Fibroblast of upper back skin (primary cell): ENCODE measurements around the gene EFNB2.

Experiments
- DNase-seq: peaks from one replicate; pipeline ENCODE4 v3.0.0-alpha.2; 2013

EFNB2 gene

DNA sequence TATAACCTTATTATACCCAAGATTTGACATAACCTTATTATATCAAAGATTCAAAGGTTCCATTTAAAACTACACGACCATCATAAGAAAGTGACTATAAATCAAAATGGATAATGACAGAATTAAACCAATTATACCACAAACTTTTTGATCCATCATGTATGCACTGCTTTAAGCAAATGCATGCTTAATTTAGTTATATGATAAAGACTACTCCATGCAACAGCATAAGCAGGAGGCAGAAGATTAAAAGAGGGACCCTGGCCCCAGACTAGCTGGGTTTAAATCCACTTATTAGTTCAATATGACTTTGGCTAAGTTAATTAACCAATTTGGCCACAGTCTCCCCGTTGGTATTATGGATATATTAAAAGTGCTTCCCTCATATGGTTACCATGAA is 11.4 kb downstream of the EFNB2 start:
- DNase-seq = no peak

GRCh38 chr13:106523576-106523975 is 11.9 kb downstream of the EFNB2 start:
- peak; percentile 71 for DNase-seq

- DNase-seq = no peak
Observed at GRCh38 chr13:106522898-106523525, 12.4 kb downstream of the EFNB2 start.

GRCh38 chr13:106522112-106522705 is 13.3 kb downstream of the EFNB2 start:
- no peak for DNase-seq

- no peak for DNase-seq
Observed at GRCh38 chr13:106521095-106521799, 14.2 kb downstream of the EFNB2 start.

- peak; percentile 59 for DNase-seq
Observed at GRCh38 chr13:106520251-106521054, 15.0 kb downstream of the EFNB2 start.

DNA sequence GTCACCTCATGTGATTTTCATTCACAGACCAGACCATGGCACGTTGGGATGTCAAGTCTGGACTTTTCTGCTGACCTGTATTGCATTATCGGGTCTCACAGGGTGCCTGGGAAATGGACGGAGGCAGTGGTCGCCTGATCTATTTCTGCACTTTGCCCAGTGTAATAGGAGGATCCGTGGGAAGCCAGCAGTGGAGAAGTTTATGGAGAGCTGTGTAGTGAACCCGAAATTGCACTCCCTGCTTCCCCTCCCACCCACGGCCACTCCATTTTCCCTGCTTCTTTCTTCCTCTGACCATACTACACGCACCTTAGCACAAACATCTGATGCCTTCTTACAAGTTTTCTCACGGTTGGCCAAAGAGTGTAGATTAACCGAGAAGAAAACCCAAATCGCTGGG is 16.9 kb downstream of the EFNB2 start:
- no peak for DNase-seq

GRCh38 chr13:106517109-106517847 is 18.2 kb downstream of the EFNB2 start:
- no peak for DNase-seq

DNA sequence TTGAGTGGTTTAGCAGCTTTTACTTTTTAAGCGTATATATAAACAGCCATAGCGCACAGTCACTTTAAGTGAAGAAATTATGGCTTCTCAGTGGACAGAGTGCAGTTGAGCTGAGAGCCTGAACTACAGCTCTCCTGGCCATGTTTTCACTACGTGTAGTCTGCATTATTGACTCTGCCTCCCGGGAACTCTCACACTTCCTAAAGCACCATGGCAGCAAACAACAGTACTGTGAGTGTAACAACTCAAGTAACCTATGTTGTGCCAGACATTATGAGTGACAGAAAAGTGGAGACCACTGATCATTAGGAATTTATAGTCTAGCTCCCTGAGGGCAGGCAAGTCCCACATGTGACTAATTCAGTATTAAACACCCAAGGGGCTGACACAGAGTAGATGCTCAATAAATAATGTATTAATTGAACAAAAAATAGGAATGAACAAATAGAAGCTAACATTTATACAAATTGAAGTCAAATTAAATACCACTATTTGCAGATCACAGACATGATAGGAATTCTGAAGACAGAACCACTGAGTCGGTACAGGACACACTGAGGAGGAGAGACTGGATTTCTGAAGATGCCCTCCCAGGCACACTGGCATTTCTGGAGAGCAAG is 19.7 kb downstream of the EFNB2 start:
- DNase-seq = no peak

DNA sequence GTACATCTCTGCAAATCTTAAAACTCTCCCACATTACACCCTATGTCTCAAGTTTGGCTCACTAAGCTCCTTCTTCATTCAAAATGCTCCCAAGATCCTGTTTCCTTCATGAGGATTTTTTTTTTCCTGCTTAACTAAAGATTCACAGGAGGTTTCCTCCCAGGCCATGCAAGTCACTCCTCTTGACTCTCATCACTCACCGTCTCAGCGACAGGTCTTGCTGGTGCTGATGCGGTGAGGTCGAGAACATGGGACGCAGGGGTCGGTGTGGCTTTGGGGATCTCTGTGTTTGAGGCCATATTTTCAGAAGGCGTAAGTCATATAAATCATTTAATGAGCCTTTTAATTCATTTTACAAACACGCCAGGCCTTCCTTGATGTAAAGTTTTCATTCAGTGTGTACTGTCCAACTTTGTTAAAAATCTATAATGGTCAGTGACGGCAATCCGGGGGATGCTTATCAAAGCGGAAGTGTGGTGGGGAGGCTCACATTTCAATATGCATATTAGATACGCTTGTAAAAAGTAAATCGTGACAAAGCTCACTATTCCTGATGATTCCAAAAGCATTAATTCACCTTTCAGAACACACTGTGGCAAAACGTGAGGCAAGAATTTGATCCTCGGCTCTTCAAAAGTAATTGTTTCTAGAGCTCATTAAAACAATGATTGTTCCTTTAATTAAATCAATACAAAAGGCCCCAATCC is 20.4 kb downstream of the EFNB2 start:
- no peak for DNase-seq

DNA sequence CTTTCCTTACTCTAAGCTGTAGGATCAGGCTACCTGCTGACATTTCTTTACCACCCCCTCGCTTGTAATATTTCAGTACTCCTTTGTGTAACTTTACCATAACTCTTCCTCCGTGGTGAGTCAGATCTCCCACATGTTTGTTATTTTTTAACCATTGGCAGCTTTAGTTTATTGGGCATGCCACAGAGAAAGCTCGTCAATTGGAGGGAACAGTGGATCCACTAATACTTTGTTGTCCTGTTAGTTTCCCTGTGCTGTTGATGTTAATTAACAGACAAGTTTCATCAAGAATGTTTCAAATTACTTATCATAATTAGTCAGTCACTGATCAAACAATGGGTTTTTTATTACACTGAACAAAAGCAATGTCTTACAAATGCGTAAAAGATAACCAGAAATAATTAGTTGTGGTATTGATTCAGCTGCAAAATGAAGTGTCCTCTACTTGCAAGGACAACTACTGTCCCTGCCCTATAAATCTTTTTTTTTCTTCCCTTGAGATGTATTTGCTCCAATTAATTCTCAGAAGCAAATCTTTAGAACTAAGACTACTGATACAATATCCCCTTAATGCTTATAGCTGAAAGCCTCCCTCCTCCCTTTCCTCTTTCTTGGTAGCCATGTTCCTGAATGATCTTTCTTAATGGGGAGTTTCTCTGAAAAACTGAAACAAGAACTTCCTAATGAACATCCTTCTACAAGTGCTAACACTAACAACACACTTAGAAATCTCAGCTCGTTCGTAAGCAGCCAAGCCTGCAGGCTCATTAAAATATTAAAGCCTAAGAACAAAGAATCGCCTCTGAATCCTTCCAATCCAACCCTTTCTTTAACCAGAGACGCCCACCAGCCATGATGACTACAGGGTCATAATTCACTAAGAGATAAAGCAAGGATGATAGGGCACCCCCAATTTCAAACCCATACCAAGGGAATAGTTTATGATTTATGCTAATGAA is 22.2 kb downstream of the EFNB2 start:
- peak; percentile 57 for DNase-seq

- DNase-seq = peak; percentile 97
Observed at GRCh38 chr13:106507560-106508274, 27.7 kb downstream of the EFNB2 start.

- DNase-seq = no peak
Observed at GRCh38 chr13:106506286-106506685, 29.2 kb downstream of the EFNB2 start.

DNA sequence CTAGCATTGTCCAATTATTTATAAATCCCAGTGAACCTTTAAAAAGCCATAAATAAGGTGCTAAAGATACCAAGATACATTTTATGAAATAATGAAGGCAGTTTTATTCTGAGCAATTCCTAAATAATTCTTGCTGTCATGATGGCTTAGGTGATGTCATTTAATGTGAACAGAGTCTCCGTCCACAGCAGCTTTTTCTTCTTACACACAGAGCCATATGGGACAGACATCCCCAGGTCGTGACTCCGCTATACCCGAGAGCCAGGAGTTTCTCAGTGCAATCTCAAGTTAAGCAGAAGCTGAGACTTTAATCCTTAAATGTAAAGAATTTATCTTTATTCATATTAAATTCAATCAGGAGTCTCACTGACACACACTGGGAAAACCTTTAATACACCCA is 29.7 kb downstream of the EFNB2 start:
- no peak for DNase-seq

DNA sequence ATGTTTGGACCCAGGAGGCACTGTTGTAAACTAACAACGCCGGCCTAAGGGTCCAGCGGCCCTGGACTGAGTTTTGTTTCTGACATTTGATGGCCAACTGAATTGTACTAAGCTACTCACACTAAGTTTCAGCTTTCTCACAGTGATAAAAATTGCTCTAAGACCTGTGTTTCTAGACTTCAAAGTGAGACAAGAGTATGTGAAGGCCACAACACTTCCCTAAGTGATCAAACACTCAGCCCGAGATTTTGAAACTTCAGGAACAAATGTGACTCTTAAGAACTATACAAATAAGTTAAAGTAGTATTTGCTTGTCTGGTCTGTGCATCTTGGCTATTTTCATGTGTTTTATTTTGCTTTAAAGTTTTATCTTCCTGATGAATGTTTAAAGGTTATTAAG is 30.2 kb downstream of the EFNB2 start:
- no peak for DNase-seq

DNA sequence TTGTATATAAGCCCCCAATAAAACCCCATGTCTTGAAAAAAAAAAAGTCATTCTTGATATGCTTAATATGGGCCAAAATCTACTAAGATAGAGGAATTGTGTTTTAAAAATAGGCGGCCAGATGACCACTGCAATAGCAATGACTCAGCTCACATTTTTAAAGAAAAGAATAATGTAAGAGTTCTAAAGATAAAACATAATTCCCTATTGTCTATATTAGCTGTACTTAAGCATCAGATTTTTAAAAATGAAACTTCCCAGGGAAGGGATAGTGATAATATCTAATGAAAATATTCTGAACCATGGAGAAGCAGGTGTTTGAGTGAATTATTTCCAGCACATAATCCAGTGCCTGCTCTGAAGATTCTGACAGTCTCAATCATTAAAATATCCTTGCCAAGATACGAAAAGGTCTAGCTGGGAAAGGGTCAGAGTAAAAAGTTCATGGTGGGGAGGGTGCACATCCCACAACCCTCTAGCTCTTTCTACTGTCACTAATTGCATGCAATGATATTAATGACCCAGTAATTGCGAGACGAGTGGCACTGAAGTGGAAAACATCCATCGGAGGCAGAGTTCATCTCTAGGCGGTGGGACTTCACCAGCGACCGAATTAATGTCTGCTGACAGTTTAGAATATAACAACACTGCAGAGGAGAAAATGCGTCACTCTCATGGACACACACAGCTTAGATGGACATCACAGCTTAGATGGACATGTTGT is 31.6 kb downstream of the EFNB2 start:
- no peak for DNase-seq

- no peak for DNase-seq
Observed at GRCh38 chr13:106503272-106503671, 32.2 kb downstream of the EFNB2 start.

- no peak for DNase-seq
Observed at GRCh38 chr13:106500445-106500844, 35.0 kb downstream of the EFNB2 start.

- peak; percentile 39 for DNase-seq
Observed at GRCh38 chr13:106499896-106500295, 35.6 kb downstream of the EFNB2 start.
